ENCODE results near the gene TRIM71. TPM values are rescaled to one million over a fixed set of nuclear protein-coding genes. Genes with fewer than 3 reads are reported as not detected.

The TRIM71 gene
- total and polyA plus RNA-seq, 2 of the 13 experiments (the other 11 are each of a cell fraction or from before 2014, with no cell fraction given) = 21.7 to 76.9 TPM

- TF ChIP-seq AKNA (CRISPR knock-in tag; IDR thresholded peaks at IDR 0.05; ENCODE audit: borderline replicate concordance) = no peak
- TF ChIP-seq HMGXB3 (CRISPR knock-in tag; IDR thresholded peaks at IDR 0.05; ENCODE audit: borderline replicate concordance) = no peak
- no peak for TF ChIP-seq U2AF2 (IDR thresholded peaks at IDR 0.05; ENCODE audit: low read depth, low read length)
- no peak; the same call in 1 of the 2 replicates for TF ChIP-seq RXRA (CRISPR knock-in tag; IDR thresholded peaks at IDR 0.05)
- 0 out of 2 replicates have a peak, but pooled peaks have one; percentile 7 for TF ChIP-seq GATAD1 (CRISPR knock-in tag; IDR thresholded peaks at IDR 0.05)
- peak; percentile 45 for TF ChIP-seq CTCF (CRISPR knock-in tag; IDR thresholded peaks at IDR 0.05)
- TF ChIP-seq USF2 (IDR thresholded peaks at IDR 0.05; ENCODE audit: low read depth, low read length) = no peak
- no peak for TF ChIP-seq USF2 (CRISPR knock-in tag; IDR thresholded peaks at IDR 0.05; ENCODE audit: borderline replicate concordance)
- peak; percentile 77 for TF ChIP-seq ZNF121 (CRISPR knock-in tag; IDR thresholded peaks at IDR 0.05)
- no peak for TF ChIP-seq SKIL (CRISPR knock-in tag; IDR thresholded peaks at IDR 0.05; ENCODE audit: borderline replicate concordance)
- no peak for TF ChIP-seq ZKSCAN8 (CRISPR knock-in tag; IDR thresholded peaks at IDR 0.05; ENCODE audit: borderline replicate concordance)
Observed at GRCh38 chr3:32780735-32781210, 37.0 kb upstream of the TRIM71 start (continued).

Measured in HepG2 (cell line).